Ishikawa (cell line): ENCODE measurements around the gene UGDH.

Experiments
- CEBPB ChIP-seq: IDR thresholded peaks from 2 replicates; pipeline ENCODE4 v1.6.1; 2012
- CREB1 ChIP-seq: IDR thresholded peaks from 2 replicates; pipeline ENCODE4 v1.6.1; 2012; ENCODE audit warnings: low read depth
- EGR1 ChIP-seq: IDR thresholded peaks from 2 replicates; pipeline ENCODE4 v1.6.1; 2012
- EP300 ChIP-seq: IDR thresholded peaks from 2 replicates; pipeline ENCODE4 v1.6.1; 2012; ENCODE audit warnings: borderline replicate concordance
- FOXM1 ChIP-seq: IDR thresholded peaks from 2 replicates; pipeline ENCODE4 v1.6.1; 2012; ENCODE audit warnings: low read depth, borderline replicate concordance
- MAX ChIP-seq: IDR thresholded peaks from 2 replicates; pipeline ENCODE4 v1.6.1; 2012
- NFIC ChIP-seq: IDR thresholded peaks from 2 replicates; pipeline ENCODE4 v1.6.1; 2012
- RAD21 ChIP-seq: IDR thresholded peaks from 2 replicates; pipeline ENCODE4 v1.6.1; 2012; ENCODE audit warnings: low read depth
- REST ChIP-seq: IDR thresholded peaks from 2 replicates; pipeline ENCODE4 v1.6.1; 2012; ENCODE audit warnings: low read depth, mild to moderate bottlenecking
- TAF1 ChIP-seq: IDR thresholded peaks from 2 replicates; pipeline ENCODE4 v1.6.1; 2012; ENCODE audit warnings: low read depth, mild to moderate bottlenecking
- TCF12 ChIP-seq: IDR thresholded peaks from 2 replicates; pipeline ENCODE4 v1.6.1; 2012; ENCODE audit warnings: low read depth
- TEAD4 ChIP-seq: IDR thresholded peaks from 2 replicates; pipeline ENCODE4 v1.6.1; 2012
- USF1 ChIP-seq: IDR thresholded peaks from 2 replicates; pipeline ENCODE4 v1.6.1; 2012
- YY1 ChIP-seq: IDR thresholded peaks from 2 replicates; pipeline ENCODE4 v1.6.1; 2012; ENCODE audit warnings: low read depth
- ZBTB7A ChIP-seq: IDR thresholded peaks from 2 replicates; pipeline ENCODE4 v1.6.1; 2012; ENCODE audit warnings: low read depth

Gene UGDH

GRCh38 chr4:39526765-39527295 lies 409 bp downstream of the UGDH start:
- TF ChIP-seq RAD21 (no peak), NFIC (no peak), MAX (no peak), YY1 (no peak), EP300 (no peak), EGR1 (no peak), USF1 (no peak), CEBPB (no peak), CREB1 (no peak), TAF1 (no peak), TCF12 (no peak), TEAD4 (no peak), REST (no peak; the same call in 1 of the 2 replicates), ZBTB7A (no peak; the same call in 1 of the 2 replicates), FOXM1 (no peak)

- TF ChIP-seq ZBTB7A (no peak), YY1 (no peak), TEAD4 (no peak), TCF12 (no peak), MAX (no peak), CEBPB (no peak), FOXM1 (no peak), USF1 (no peak), EP300 (no peak), TAF1 (no peak), EGR1 (no peak), CREB1 (no peak), REST (no peak), RAD21 (no peak), NFIC (no peak)
These were observed 1.2 kb downstream of the UGDH start for GRCh38 chr4:39525822-39526690.

GRCh38 chr4:39524161-39524957 lies 2.9 kb downstream of the UGDH start:
- TF ChIP-seq REST (no peak), RAD21 (no peak), CREB1 (no peak), TEAD4 (no peak), CEBPB (no peak), NFIC (no peak), FOXM1 (no peak)
